ENCODE results near the gene CAVIN4.

GRCh38 chr9:100602342-100602801, 24.5 kb downstream of the CAVIN4 start:
- TF ChIP-seq CTCF (optimal IDR thresholded peaks at IDR 0.05 in 1 of 3, IDR thresholded peaks at IDR 0.05 in 1 of 3, conservative IDR thresholded peaks at IDR 0.05 in 1 of 3; ENCODE audit: extremely low read depth in 1 of 3, insufficient read depth in 2 of 3, low read length in 3 of 3) (peak; percentile 62 to 79 (median 67)), EZH2 (IDR thresholded peaks at IDR 0.05; ENCODE audit: low read length) (no peak)

Measured in keratinocyte (primary cell).